ENCODE data around the gene MALT1.
"Not testable (repeated sequence)": the region's sequence is repeated elsewhere in the genome, so short reads cannot be mapped to it uniquely, and the experiment has no call there.

MALT1 gene, protein sequence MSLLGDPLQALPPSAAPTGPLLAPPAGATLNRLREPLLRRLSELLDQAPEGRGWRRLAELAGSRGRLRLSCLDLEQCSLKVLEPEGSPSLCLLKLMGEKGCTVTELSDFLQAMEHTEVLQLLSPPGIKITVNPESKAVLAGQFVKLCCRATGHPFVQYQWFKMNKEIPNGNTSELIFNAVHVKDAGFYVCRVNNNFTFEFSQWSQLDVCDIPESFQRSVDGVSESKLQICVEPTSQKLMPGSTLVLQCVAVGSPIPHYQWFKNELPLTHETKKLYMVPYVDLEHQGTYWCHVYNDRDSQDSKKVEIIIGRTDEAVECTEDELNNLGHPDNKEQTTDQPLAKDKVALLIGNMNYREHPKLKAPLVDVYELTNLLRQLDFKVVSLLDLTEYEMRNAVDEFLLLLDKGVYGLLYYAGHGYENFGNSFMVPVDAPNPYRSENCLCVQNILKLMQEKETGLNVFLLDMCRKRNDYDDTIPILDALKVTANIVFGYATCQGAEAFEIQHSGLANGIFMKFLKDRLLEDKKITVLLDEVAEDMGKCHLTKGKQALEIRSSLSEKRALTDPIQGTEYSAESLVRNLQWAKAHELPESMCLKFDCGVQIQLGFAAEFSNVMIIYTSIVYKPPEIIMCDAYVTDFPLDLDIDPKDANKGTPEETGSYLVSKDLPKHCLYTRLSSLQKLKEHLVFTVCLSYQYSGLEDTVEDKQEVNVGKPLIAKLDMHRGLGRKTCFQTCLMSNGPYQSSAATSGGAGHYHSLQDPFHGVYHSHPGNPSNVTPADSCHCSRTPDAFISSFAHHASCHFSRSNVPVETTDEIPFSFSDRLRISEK

DNA sequence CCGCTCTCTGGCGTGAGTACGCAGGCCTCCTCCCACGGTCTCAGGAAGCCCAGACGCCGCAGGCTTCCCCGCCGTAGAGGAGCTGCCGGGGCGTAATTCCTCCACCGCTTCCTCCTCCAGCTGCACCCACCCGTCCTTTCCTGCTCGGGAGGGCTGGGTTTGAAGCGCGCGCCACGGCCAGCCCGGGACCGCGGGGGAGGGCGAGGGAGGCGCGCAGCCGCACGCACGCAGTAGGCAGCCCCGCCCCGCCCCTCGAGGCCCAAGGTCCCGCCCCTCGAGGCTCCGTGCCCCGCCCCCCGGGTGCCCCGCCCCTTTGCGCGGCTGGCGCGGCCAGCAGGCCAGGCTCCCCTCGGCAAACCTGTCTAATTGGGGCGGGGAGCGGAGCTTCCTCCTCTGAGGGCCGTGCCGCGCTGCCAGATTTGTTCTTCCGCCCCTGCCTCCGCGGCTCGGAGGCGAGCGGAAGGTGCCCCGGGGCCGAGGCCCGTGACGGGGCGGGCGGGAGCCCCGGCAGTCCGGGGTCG lies at the start of gene MALT1:
TSS of gene MALT1 (plus strand) at position 355 of the 521 bp plus-strand sequence. CDS start 179 bp downstream, outside the sequence.
- DNase-seq (ENCODE audit: low spot score), result peak; percentile 100

DNA sequence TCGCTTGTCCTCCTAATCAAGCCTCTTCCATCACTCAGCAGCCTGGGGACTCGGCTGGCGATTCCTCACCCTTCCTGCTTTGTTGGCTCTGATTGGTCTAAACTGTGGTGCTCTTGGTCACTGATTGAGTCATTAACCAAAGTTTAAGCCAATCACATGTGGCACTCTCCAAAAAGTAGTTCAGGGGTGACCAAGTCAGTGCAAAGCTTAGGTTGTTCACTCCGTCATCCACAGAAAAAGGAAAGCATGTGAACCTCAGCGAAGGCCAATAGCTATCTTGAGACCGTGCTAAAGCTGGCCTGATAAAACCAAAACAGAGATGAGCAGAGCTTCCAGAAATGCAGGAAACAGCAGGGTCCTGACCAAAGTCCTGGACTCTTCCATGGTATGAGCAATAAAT lies 47.3 kb upstream of the MALT1 start:
- DNase-seq (ENCODE audit: low spot score), result no peak

DNA sequence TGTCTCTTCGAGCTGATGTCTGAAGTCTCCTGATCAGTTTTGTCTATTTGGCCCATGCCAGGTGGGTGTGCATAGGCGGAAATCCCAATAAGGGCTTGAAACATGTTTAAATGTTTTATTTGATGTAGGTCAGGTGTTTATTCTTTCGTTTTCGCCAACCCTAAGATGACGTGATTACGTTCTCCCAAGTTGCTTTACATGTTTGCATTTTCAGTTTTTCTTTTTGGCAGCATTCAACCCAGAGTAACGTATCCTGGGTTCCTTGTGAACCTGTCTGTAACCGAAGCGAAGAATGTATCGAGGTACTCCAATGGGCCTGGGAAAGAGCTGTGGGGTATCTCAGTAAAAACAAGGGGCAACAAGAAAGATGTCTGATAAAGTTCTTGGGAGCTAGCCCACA lies 45.4 kb upstream of the MALT1 start:
- no peak for DNase-seq (ENCODE audit: low spot score)

DNA sequence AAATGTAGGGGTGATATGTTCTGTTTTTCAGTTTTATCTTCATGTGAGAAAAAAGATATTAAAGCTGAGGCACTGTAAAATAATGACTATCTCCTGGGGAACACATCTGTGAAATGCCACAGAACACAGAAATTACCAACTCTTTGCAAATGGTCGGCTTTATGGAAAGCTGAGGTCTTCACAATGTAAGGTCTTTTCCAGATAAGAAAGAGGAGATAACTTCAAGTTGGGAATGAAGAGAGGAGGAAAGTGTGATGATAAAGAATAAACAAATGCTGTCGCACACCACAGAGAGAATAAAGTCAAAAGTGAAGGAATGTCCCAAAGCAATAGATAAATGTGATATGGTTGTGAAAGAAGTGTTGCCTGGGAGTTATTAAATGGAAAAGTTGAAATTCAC lies 41.2 kb upstream of the MALT1 start:
- DNase-seq (ENCODE audit: low spot score), result no peak

DNA sequence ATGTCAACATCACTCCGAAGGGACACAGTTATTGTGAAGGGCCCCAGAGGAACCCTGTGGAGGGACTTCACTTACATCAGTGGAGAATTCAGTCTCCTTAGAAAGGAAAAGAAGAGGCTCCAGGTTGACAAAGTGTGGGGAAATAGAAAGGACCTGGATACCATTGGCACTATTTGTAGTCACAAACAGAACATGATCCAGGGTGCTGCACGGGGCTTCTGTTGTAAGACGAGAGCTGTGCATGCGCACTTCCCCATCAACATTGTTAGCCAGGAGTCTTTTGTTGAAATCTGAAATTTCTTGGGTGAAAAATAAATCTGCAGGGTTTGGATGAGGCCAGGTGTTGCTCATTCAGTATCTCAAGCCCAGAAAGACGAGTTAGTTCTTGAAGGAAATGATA lies 40.0 kb upstream of the MALT1 start:
- no peak for DNase-seq (ENCODE audit: low spot score)

DNA sequence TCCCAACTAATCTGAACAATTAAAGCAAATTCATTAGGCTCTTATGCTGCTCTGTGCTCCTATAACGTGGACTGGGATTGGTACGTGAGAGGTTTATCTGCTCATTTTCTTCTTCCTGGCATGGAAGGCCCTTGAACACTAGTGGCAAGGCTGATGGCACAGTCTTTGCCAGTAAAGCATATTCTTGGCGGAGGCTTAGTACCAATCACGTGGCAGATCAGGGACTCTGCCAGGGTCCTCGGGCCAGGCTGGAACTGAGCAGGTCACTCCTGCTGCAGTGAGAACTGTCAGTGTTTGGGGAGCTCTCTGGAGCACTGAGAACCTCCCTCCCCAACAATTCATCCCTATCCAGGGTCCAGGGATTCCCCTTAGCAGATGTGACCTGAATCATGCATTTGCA lies 38.7 kb upstream of the MALT1 start:
- DNase-seq (ENCODE audit: low spot score), result no peak

DNA sequence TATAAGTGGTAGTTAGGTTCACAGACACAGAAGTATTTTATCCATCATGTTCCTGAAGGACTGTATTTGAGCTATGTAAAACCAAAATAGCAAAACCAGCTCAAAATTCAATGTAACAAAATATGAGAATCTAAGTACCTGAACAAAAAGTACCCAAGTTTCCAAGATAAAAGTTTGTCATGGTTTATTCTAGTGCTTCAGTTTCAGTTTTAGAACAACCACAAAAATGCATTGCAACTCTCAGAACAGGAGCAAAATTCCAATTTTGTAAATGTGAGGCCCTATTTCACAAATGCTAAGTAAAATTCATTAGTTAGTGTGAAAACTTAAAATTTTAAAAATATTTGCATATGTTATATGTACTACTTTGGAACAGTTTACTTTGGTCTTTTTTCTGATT lies 37.4 kb upstream of the MALT1 start:
- DNase-seq (ENCODE audit: low spot score), result no peak

DNA sequence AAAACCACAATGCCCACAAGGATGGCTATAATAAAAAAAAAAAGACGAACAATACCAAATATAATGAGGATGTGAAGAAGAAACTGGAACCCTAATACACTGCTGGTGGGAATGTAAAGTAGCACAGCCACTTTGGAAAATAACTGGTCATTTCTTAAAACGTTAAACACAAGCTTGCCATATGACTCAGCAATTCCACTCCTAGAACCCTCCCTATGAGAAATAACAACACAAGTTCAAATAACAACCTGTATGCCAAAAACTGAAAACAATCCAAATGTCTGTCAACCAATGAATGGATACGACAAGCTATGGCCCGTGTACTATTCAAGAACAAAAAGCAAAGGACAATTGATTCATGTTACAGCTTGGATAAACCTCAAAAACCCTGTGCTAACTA lies 35.4 kb upstream of the MALT1 start:
- DNase-seq (ENCODE audit: low spot score), result no peak

DNA sequence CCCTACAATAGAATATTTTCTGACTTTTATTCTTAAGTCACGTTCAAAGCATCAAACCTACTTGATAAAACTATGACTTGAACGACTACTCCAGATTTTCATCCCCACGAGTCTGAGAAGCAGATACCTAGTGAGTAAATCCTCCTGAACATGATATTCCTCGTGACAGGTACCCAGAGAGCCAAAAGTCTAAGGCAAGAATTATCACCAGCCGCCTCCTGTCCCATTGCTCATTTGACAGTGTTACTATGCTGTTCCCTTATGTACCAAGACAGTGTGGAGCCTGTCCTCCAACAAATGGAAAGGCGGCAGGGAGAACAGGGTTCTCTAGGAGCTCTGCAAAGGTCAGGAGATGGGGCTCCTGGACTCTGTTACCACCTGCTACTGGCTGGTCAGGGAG lies 34.1 kb upstream of the MALT1 start:
- DNase-seq (ENCODE audit: low spot score), result no peak

DNA sequence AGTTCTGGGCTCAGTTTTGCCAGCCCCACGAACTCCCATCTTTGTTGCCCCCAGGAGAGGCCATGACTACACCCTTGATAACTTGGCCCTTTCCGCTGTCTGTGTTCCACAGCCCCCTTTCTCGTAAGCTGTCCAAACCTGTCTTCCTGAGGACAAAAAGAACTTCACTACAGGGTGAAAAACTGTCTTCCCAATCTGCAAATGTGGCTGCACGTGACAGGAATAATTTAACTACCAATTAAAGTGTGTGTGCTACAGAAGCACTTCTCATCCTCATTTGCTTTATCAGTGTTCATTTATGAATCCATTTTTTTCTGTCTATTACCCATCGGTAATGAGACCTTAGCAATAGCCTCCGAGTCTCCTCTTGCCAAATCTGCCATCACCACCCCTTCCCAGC lies 33.3 kb upstream of the MALT1 start:
- DNase-seq (ENCODE audit: low spot score), result no peak

DNA sequence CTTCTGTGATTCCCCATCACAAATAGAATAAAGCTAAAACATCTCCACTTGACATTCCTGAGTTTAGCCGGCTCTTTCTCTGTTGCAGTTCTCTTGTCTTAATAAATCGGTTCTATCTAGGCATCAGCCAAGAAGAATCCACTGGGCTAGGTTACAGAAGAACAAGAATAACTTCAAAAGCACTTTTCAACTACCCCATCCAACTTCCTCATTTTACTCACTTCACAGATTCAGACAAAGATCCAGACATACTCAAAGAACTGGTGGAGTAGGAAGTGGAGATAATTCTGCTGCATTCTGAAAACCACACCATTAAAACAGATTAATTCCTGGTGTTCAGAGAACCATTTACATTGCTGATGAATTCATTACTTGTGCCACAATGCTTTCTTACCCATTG lies 32.8 kb upstream of the MALT1 start:
- no peak for DNase-seq (ENCODE audit: low spot score)

DNA sequence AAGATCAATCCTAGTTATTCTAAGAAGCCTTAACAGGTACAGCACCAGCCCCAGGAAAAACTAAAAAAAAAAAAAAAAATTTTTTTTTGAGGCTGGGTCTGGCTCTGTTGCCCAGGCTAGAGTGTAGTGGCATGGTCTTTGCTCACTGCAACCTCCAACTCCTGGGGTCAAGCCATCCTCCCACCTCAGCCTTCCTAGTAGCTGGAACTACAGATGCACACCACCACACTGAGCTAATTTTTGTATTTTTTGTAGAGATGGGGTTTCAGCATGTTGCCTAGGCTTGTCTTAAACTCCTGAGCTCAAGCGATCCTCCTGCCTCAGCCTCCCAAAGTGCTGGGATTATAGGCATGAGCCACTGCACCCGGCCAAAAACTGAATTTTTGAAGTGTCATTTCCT lies 32.0 kb upstream of the MALT1 start:
- no peak for DNase-seq (ENCODE audit: low spot score)

DNA sequence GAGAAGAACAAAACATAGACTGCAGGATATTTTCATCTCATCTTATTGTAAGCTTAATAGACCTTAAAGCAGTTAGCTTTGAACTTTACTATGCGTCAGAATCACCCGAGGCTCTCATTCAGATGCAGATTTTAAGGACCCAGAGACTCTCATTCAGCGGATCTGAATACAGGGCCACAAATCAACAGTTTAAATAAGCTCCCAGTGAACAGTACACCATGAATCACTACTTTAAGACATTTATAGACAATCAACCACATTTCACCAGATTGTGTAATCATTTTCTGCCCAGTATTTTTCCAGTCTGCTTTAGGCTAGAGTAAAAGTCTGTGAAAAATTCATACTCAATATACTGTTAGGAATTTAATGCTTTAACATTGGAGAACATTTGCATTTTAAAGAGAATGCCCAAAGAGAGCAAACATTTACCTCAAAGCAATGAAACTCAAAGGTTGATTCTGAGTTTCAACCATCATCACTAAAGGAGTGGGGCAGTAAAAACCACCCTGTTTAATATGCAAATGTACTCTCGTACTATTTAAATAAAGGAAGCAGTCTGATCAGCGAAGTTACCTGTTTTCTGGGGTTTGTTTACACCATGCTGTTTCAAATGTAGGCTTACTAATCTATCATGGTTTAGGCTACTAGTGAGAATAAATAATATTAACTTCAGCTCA lies 31.4 kb upstream of the MALT1 start:
- no peak for DNase-seq (ENCODE audit: low spot score)

DNA sequence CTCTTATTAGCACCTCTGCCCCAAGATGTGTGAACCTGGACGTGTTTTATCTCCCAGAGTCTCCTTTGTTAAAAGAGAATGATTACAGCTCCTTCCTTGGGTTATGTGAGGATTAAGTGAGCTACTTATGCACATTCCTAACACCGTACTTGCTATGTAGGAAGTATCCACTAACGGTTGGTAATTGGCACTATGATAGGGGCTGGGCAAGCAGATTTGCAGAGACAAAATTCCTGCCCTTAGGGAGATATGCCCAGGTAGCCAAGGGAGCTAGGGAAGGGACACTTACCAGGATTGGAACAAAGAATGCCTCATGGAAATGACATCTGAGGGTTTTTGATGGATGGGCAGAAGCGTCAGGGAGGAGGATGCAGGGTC lies 30.8 kb upstream of the MALT1 start:
- DNase-seq (ENCODE audit: low spot score), result no peak

DNA sequence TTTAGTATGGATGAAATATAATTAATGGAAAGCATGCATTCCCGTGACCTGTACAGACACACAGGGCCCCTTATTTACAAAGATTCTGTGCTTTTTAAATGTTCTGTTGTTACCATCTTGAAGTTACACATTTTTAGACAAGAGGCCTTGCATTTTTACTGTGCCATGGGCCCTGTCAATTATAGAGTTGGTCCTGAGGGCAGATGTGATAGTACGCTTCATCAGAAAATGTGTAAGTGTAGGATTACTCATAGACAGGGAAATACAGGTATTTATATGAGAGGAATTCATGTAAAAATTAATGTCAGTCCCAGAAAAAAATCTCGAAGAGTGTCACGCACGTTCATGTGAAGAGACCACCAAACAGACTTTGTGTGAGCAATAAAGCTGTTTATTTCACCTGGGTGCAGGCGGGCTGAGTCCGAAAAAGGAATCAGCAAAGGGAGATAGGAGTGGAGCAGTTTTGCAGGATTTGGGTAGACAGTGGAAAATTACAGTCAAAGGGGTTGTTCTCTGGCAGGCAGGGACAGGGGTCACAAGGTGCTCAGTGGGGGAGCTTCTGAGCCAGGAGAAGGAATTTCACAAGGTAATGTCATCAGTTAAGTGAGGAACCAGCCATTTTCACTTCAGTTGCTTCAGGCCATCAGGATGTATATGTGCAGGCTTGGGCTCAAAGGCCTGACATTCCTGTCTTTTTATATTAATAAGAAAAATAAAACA lies 30.2 kb upstream of the MALT1 start:
- DNase-seq (ENCODE audit: low spot score), result no peak

DNA sequence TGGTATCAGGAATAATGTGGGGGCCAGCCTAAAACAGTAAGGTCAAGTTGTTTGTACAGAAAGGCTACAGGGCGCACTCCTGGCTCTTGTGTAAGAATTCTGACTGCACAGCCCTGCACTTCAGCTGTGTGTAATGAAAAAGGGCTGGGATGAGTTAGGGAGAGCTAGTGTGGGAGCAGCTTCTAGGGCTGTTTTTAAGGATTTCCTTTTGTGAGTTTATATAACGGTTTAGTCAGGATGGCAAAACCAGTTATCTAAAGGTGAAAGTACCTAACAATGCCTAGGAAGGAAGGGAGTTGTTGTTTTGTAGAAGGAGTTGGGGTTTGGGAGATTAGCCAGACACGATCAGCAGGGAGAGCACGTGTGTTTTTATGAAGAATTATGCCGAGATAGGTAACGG lies 27.7 kb upstream of the MALT1 start:
- not testable (repeated sequence) for DNase-seq (ENCODE audit: low spot score)

DNA sequence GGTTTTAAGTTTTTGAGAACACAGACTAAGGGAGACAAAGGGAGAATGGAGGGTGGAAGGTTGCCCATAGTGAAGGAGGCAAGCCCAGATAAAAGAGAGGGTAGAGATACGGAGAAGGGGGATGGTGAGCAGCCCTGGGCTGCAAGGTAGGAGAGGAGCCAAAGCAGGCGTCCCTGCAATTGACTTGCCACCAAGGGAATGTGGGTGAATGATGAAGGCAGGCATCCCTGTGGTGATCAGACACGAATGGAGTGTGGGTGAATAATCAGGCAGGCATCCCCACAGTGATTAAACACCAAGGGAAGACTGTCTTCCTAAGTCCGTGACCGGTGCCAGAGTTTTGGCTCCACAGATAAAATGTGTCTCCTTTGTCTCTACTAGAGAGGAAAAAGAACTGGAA lies 25.9 kb upstream of the MALT1 start:
- no peak for DNase-seq (ENCODE audit: low spot score)

DNA sequence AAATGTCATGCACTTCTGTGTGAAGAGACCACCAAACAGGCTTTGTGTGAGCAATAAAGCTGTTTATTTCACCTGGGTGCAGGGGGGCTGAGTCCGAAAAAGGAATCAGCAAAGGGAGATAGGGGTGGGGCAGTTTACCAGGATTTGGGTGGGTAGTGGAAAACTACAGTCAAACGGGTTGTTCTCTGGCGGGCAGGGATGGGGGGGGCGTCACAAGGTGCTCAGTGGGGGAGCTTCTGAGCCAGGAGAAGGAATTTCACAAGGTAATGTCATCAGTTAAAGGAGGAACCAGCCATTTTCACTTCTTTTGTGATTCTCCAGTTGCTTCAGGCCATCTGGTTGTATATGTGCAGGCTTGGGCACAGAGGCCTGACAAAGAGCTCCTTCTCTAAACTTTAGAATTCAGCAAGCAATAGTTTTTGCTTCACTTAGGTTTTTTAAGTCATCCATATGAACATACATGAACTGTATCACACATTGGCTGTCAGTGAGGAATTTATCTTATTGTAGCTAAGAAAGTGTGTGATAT lies 24.9 kb upstream of the MALT1 start:
- no peak for DNase-seq (ENCODE audit: low spot score)

DNA sequence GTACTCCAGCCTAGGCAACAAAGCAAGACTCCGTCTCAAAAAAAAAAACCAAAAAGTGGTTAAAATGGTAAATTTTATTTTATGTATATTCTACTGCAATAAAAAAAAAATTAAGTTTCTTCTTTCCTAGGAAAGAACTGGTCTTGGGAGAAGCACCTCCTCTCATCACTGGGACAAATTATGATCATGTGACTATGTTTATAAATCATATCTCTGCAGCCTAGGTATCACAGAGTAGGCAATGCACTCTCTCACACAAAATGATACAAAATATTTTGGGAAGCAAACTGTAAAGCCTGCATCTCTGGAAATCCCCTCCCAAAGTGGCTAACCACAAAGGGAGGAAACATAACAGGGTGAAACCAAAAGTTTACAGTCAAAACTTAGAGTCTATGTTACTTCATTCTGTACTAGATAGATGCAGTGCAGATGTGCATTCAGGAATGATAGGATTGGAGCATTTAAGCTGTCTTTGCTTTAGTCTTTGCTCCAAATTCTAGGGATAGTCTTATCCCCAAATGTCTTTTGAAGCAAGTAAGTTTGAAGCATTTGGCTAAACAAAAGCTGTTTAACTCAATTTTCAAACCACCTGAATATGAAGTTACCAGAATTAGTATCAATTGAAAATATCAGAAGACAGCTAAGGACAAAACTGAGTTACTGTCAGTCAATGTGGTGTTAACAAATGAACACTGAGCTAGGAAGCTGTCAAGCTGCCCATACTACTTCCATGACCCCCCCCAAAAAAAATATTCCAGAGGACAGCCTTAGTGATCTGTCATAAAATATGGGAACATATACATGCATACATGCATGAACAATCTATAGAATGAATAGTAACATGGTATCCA lies 21.1 kb upstream of the MALT1 start:
- no peak for DNase-seq (ENCODE audit: low spot score)

DNA sequence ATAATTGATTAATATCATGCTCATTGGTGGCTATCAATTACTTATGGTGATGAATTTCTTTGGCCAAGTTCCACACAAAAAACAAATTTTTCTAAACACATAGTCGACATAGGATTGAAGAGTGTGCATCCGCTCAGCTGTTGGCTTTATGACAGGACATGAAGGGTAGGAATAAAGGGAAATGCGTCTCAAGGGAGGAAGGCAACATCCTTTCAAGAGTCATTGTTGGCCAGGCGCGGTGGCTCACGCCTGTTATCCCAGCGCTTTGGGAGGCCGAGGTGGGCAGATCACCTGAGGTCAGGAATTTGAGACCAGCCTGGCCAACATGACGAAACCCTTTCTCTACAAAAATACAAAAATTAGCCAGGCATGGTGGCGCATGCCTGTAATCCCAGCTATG lies 20.4 kb upstream of the MALT1 start:
- DNase-seq (ENCODE audit: low spot score), result not testable (repeated sequence)
